ENCODE results near the gene CHTOP.

The CHTOP gene

DNA sequence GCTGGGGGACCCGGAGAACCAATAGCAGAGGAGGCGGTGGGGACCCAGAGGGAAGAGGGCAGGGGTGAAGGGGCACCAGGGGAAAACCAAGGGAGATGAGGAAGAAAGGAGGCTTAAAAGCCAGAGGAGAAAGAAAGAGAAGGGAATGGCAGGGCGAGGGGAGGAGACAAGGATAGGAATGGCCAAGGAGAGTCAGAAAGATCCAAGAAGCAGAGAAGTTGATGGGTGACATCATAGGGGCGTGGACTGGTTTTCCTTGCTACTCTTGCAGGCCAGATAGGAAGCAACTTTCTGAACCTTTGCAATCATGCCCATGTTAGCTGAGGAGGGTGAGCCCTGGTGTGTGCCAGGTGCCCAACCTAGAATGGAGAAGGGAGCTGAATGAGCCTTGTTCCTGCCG is 50.0 kb downstream of the CHTOP start:
- Histone ChIP-seq H3K9me3 (ENCODE audit: severe bottlenecking) (no peaks in the 10 kb centered on the region), H3K27ac (no peak overlapping the region), H3K4me3 (ENCODE audit: low read depth, low read length) (no peak overlapping the region), H3K27me3 (ENCODE audit: insufficient read depth, low read depth, severe bottlenecking) (peaks cover 33% of the 10 kb centered on the region), H3K36me3 (no peaks in the 10 kb centered on the region)
- TF ChIP-seq, protein P1, sequence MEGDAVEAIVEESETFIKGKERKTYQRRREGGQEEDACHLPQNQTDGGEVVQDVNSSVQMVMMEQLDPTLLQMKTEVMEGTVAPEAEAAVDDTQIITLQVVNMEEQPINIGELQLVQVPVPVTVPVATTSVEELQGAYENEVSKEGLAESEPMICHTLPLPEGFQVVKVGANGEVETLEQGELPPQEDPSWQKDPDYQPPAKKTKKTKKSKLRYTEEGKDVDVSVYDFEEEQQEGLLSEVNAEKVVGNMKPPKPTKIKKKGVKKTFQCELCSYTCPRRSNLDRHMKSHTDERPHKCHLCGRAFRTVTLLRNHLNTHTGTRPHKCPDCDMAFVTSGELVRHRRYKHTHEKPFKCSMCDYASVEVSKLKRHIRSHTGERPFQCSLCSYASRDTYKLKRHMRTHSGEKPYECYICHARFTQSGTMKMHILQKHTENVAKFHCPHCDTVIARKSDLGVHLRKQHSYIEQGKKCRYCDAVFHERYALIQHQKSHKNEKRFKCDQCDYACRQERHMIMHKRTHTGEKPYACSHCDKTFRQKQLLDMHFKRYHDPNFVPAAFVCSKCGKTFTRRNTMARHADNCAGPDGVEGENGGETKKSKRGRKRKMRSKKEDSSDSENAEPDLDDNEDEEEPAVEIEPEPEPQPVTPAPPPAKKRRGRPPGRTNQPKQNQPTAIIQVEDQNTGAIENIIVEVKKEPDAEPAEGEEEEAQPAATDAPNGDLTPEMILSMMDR (IDR thresholded peaks at IDR 0.05; ENCODE audit: low read depth, low read length): no peak
- no peak for DNase-seq

DNA sequence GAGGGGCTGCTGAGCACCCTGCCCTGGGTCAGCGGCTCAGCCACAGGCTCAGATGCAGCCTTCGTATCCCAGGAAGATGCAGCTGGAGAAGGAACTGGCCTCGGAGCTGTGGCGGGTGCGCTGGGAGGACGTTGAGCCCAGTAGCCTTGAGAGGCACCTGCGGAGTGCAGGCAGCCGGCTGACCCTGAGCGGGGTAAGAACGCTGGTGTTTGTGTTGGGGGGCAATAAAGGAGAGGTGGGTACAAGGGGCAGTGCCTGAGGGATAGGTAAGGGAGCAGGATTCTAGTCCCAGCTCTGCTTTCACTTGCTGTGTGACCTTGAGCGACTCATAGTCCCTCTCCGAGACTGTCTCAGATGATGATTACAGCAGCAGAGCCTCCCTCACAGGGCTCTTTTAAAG is 51.0 kb downstream of the CHTOP start:
- Histone ChIP-seq H3K27ac (no peak overlapping the region), H3K9me3 (ENCODE audit: severe bottlenecking) (no peaks in the 10 kb centered on the region), H3K27me3 (ENCODE audit: insufficient read depth, low read depth, severe bottlenecking) (peaks cover 22% of the 10 kb centered on the region), H3K36me3 (no peaks in the 10 kb centered on the region), H3K4me3 (ENCODE audit: low read depth, low read length) (no peak overlapping the region)
- TF ChIP-seq, protein P1 (IDR thresholded peaks at IDR 0.05; ENCODE audit: low read depth, low read length): no peak
- DNase-seq: no peak

- no peak for DNase-seq
- no peaks in the 10 kb centered on the region for H3K36me3 ChIP-seq
- TF ChIP-seq, protein P1 (IDR thresholded peaks at IDR 0.05; ENCODE audit: low read depth, low read length): no peak
- H3K27me3 ChIP-seq (ENCODE audit: insufficient read depth, low read depth, severe bottlenecking): peaks cover 14% of the 10 kb centered on the region
- no peak overlapping the region for H3K27ac ChIP-seq
- H3K9me3 ChIP-seq (ENCODE audit: severe bottlenecking): no peaks in the 10 kb centered on the region
- H3K4me3 ChIP-seq (ENCODE audit: low read depth, low read length): no peak overlapping the region
These were observed 51.9 kb downstream of the CHTOP start for GRCh38 chr1:153685544-153686340.

DNA sequence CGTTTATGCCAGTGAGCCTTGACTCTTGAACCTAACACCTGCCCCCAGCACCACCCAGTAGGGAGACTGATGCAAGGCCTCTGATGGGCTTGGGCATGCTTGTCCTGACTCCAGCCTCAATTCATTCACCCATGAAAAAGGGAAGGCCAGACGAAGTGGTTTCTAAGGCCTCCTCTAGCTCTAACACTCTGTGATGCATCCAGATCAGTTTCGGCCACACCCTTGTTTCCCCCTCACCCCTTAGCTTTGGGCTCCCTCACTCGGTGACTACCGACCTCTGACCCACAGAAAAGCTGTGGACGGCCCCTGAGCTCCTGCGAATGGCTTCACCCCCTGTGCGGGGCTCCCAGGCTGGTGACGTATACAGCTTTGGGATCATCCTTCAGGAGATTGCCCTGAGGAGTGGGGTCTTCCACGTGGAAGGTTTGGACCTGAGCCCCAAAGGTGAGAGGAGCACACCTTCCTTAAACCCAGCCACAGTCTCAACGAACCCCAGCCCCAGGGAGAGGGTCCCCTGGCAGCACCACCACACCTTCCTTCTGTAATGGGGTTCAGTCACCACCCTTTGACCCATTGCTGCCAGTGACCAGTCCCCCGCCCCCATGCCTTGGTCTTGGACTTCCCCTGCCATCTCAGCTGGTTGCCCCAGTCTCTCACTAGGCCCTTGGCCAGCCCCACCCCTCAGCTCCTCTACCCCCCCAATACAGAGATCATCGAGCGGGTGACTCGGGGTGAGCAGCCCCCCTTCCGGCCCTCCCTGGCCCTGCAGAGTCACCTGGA is 53.7 kb downstream of the CHTOP start:
- Histone ChIP-seq H3K27me3 (ENCODE audit: insufficient read depth, low read depth, severe bottlenecking) (peaks cover 2% of the 10 kb centered on the region), H3K27ac (no peak overlapping the region), H3K4me3 (ENCODE audit: low read depth, low read length) (no peak overlapping the region), H3K36me3 (no peaks in the 10 kb centered on the region), H3K9me3 (ENCODE audit: severe bottlenecking) (no peaks in the 10 kb centered on the region)
- TF ChIP-seq, protein P1 (IDR thresholded peaks at IDR 0.05; ENCODE audit: low read depth, low read length): no peak
- no peak for DNase-seq

GRCh38 chr1:153688276-153688675 is 54.4 kb downstream of the CHTOP start:
- Histone ChIP-seq H3K36me3 (no peaks in the 10 kb centered on the region), H3K27me3 (ENCODE audit: insufficient read depth, low read depth, severe bottlenecking) (no peaks in the 10 kb centered on the region), H3K9me3 (ENCODE audit: severe bottlenecking) (no peaks in the 10 kb centered on the region), H3K27ac (no peak overlapping the region), H3K4me3 (ENCODE audit: low read depth, low read length) (no peak overlapping the region)
- TF ChIP-seq, protein P1 (IDR thresholded peaks at IDR 0.05; ENCODE audit: low read depth, low read length): no peak
- no peak for DNase-seq
